HUES48 (cell line): ENCODE results near the gene TTF2.
A peak's percentile ranks its signal among the peaks of the same experiment; 100 is the strongest.
"Not testable (repeated sequence)": the region's sequence is repeated elsewhere in the genome, so short reads cannot be mapped to it uniquely, and the experiment has no call there.

ENCODE experiments used
- H3K27ac ChIP-seq: one replicate; pipeline ENCODE4 v1.7.0; 2013; ENCODE audit warnings: low read depth, low read length, inconsistent platforms
- H3K27me3 ChIP-seq: 2 replicates; pipeline ENCODE4 v1.6.1; 2013; ENCODE audit warnings: mild to moderate bottlenecking, low read length; ENCODE audit not compliant: control insufficient read depth, insufficient read depth
- H3K36me3 ChIP-seq: 2 replicates; pipeline ENCODE4 v1.6.1; 2013; ENCODE audit warnings: low read length; ENCODE audit not compliant: control insufficient read depth, insufficient read depth
- H3K4me1 ChIP-seq: 2 replicates; pipeline ENCODE4 v1.6.1; 2013; ENCODE audit warnings: mild to moderate bottlenecking, low read length; ENCODE audit not compliant: control insufficient read depth, insufficient read depth
- H3K4me3 ChIP-seq: 2 replicates; pipeline ENCODE4 v1.5.1; 2013; ENCODE audit warnings: mild to moderate bottlenecking, low read depth, low read length
- H3K9ac ChIP-seq: 2 replicates; pipeline ENCODE4 v1.6.1; 2013; ENCODE audit warnings: mild to moderate bottlenecking, low read depth, low read length, moderate library complexity
- H3K9me3 ChIP-seq: 2 replicates; pipeline ENCODE4 v1.6.1; 2013; ENCODE audit warnings: low read length; ENCODE audit not compliant: control insufficient read depth, insufficient read depth

TTF2 gene

DNA sequence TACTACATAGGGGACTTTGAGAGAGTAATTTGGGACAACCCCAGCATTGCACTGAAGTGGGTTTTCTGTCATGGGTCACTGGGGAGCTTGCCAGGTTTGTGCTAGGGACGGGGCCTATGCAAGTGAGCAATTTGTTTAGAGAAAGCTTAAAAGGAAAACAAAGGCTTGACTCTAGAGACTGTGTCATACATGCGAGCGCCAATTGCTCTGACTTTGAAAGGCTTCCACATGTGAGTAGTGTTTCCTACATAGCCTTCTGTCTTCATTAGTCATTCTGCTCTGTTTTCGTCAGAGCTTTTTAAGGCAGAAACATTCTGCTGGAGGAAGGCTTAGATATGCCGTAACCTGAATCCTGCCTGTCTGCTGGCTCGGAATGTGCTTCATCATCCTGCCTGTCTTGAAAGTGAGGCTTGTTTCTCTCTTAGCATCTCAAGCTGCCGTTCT is 33.0 kb downstream of the TTF2 start:
- Histone ChIP-seq H3K27me3 (no peaks in the 10 kb centered on the region), H3K36me3 (peaks cover 99% of the 10 kb centered on the region), H3K4me3 (no peak overlapping the region), H3K27ac (peak overlapping the region; percentile 88), H3K9me3 (no peaks in the 10 kb centered on the region), H3K4me1 (peaks cover 17% of the 10 kb centered on the region), H3K9ac (no peak overlapping the region)

- peaks cover 17% of the 10 kb centered on the region for H3K4me1 ChIP-seq
- H3K9ac ChIP-seq = peak overlapping the region; percentile 40; the same call in 1 of the 2 replicates
- H3K9me3 ChIP-seq = no peaks in the 10 kb centered on the region
- H3K36me3 ChIP-seq = peaks cover 100% of the 10 kb centered on the region
- H3K27ac ChIP-seq = peak overlapping the region; percentile 88
- no peaks in the 10 kb centered on the region for H3K27me3 ChIP-seq
- no peak overlapping the region for H3K4me3 ChIP-seq
These were observed 33.9 kb downstream of the TTF2 start for GRCh38 chr1:117093870-117094621.

DNA sequence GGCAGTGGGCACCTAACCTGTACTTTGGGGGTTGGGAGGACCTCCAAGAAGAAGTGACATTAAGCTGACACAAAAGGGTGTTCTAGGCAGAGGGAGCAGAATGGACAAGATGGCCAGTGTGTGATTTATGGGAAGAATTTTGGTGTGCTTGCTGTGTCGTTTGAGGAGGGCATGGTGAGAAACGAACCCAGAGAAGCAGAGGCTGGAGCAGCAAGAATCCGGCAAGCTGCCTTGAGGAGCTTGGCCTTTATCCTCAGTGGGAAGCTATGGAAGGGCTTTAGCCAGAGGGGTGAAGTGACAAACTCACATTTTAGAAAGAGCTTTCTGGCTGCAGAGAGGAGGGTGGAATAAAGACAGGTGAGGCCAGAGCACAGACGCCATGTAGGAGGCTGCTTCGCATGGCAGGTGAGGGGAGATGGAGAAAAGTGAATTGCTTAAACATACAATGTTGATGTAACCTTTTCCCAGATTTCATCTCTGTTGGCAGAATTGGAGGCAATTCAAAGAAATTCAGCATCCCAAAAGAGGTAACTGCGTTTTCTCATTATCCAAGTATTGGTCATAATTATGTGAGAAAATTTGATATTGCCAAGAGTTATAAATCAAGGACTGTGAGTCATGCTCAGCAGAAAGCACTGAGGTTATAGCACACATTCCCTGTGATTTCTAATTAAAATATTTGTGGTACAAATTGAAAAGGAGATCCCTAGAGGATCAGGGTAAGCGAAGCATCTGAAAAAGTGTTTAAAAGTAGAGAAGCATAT is 34.9 kb downstream of the TTF2 start:
- Histone ChIP-seq H3K4me1 (peaks cover 17% of the 10 kb centered on the region), H3K4me3 (no peak overlapping the region), H3K9ac (no peak overlapping the region), H3K27me3 (no peaks in the 10 kb centered on the region), H3K9me3 (no peaks in the 10 kb centered on the region), H3K36me3 (peaks cover 100% of the 10 kb centered on the region), H3K27ac (no peak overlapping the region)

DNA sequence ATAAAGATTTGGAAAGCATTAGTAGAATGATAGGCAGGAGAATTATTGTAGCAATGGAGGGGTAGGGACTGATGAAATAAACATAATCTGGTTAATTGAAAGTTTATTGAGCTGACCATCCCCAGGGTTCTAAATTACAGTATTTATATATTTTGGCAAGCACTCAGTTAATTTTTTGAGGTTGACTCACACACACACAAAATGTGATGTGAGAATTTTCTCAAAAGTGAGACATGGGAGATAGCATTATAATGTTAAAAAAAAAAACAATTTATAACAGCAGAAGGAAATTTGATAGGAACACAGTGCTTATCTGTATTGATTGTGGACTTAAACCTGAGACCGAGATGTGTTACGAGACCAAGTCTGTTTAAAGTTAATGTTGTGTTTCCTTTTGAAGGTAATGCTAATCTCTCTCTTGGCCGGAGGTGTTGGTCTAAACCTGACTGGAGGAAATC is 36.9 kb downstream of the TTF2 start:
- no peak overlapping the region for H3K27ac ChIP-seq
- H3K4me1 ChIP-seq = peaks cover 17% of the 10 kb centered on the region
- no peaks in the 10 kb centered on the region for H3K27me3 ChIP-seq
- H3K9me3 ChIP-seq = no peaks in the 10 kb centered on the region
- H3K36me3 ChIP-seq = peaks cover 100% of the 10 kb centered on the region
- H3K4me3 ChIP-seq = no peak overlapping the region
- H3K9ac ChIP-seq = no peak overlapping the region

- H3K27ac ChIP-seq = no peak overlapping the region
- H3K4me1 ChIP-seq = peaks cover 17% of the 10 kb centered on the region
- no peaks in the 10 kb centered on the region for H3K9me3 ChIP-seq
- H3K36me3 ChIP-seq = peaks cover 100% of the 10 kb centered on the region
- H3K9ac ChIP-seq = no peak overlapping the region
- no peak overlapping the region for H3K4me3 ChIP-seq
- H3K27me3 ChIP-seq = no peaks in the 10 kb centered on the region
These were observed 37.3 kb downstream of the TTF2 start for GRCh38 chr1:117097443-117097842.

DNA sequence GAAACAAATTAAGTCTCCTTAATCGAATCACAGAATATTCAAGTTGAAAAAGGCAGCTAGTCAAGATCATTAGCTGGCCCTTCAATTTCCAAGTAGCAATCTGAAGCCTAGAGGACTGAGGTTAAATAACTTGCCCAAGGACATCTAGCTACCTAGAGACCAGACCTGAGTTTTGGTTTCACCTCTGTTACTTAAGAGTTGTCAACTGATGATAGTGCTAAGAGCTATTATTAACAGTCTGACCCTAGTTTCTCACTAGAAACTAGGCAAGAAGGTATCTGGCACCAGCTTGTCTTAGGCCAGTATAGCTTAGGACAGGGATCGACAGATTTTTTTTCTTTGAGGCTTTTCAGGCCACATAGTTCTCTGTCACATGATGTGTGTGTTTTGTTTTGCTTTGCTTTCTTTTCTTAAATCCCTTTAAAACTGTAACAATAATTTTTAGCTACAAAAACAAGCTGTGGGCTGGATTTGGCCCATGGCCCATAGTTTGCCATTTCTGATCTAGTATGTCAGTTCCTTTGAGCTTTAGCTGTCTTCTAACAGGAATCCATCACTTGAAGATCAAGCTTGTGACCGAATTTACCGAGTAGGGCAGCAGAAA is 38.3 kb downstream of the TTF2 start:
- H3K4me3 ChIP-seq = no peak overlapping the region
- no peaks in the 10 kb centered on the region for H3K27me3 ChIP-seq
- H3K4me1 ChIP-seq = peaks cover 7% of the 10 kb centered on the region
- peaks cover 100% of the 10 kb centered on the region for H3K36me3 ChIP-seq
- H3K27ac ChIP-seq = no peak overlapping the region
- H3K9ac ChIP-seq = no peak overlapping the region
- H3K9me3 ChIP-seq = no peaks in the 10 kb centered on the region

- Histone ChIP-seq H3K36me3 (peaks cover 96% of the 10 kb centered on the region), H3K27me3 (no peaks in the 10 kb centered on the region)
These were observed 41.2 kb downstream of the TTF2 start for GRCh38 chr1:117101334-117101733.

GRCh38 chr1:117101858-117102257 is 41.7 kb downstream of the TTF2 start:
- H3K27me3 ChIP-seq, H3K4me1 ChIP-seq, H3K4me3 ChIP-seq, H3K27ac ChIP-seq, H3K9me3 ChIP-seq, H3K9ac ChIP-seq: not testable (repeated sequence)
- peaks cover 96% of the 10 kb centered on the region for H3K36me3 ChIP-seq

More at GRCh38 chr1:117101334-117101733, 41.2 kb downstream of the TTF2 start:
- Histone ChIP-seq H3K4me3 (no peak overlapping the region), H3K27ac (no peak overlapping the region), H3K9ac (no peak overlapping the region), H3K4me1 (no peaks in the 10 kb centered on the region), H3K9me3 (no peaks in the 10 kb centered on the region)

GRCh38 chr1:117104986-117105385 is 44.9 kb downstream of the TTF2 start:
- H3K9me3 ChIP-seq = no peaks in the 10 kb centered on the region
- H3K4me1 ChIP-seq = no peaks in the 10 kb centered on the region
- peaks cover 92% of the 10 kb centered on the region for H3K36me3 ChIP-seq
- H3K27me3 ChIP-seq = no peaks in the 10 kb centered on the region
- H3K4me3 ChIP-seq = no peak overlapping the region
- no peak overlapping the region for H3K27ac ChIP-seq
- no peak overlapping the region for H3K9ac ChIP-seq

GRCh38 chr1:117105722-117106121 is 45.6 kb downstream of the TTF2 start:
- H3K9ac ChIP-seq = no peak overlapping the region
- peaks cover 90% of the 10 kb centered on the region for H3K36me3 ChIP-seq
- no peak overlapping the region for H3K4me3 ChIP-seq
- no peaks in the 10 kb centered on the region for H3K4me1 ChIP-seq
- H3K27ac ChIP-seq = no peak overlapping the region
- H3K27me3 ChIP-seq = no peaks in the 10 kb centered on the region
- no peaks in the 10 kb centered on the region for H3K9me3 ChIP-seq

- H3K36me3 ChIP-seq = peaks cover 88% of the 10 kb centered on the region
- no peak overlapping the region for H3K4me3 ChIP-seq
- H3K27me3 ChIP-seq = no peaks in the 10 kb centered on the region
These were observed 46.4 kb downstream of the TTF2 start for GRCh38 chr1:117106478-117106877.

More at GRCh38 chr1:117106478-117106877, 46.4 kb downstream of the TTF2 start:
- no peaks in the 10 kb centered on the region for H3K4me1 ChIP-seq
- no peaks in the 10 kb centered on the region for H3K9me3 ChIP-seq
- no peak overlapping the region for H3K27ac ChIP-seq
- no peak overlapping the region for H3K9ac ChIP-seq
